Inflammatory macrophage treated with lipopolysaccharide for 1 hour (primary cell): ENCODE data around the gene ZNF70.
A peak's percentile ranks its signal among the peaks of the same experiment; 100 is the strongest.

Experiments used
- DNase-seq, 2 donors: peaks; one replicate each; pipeline ENCODE4 v3.0.0-alpha.2; 2020 to 2022

ZNF70 gene

DNA sequence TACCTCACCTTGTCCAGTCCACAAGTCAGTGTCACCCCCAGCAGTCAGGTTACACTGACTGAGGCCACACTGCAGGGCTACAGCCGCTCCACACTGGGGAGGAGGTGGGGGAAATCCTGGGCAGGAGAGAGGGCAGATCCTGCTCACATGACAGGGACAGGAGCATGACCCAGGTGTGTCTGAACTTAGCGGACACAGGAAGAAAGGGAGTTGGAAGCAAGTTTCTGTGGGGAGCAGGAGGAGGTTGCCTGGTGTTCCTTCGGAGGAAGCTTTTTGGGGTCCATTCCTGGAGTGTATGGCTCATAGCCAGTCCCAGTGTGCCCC is 27.6 kb upstream of the ZNF70 start:
- no peak for DNase-seq

DNA sequence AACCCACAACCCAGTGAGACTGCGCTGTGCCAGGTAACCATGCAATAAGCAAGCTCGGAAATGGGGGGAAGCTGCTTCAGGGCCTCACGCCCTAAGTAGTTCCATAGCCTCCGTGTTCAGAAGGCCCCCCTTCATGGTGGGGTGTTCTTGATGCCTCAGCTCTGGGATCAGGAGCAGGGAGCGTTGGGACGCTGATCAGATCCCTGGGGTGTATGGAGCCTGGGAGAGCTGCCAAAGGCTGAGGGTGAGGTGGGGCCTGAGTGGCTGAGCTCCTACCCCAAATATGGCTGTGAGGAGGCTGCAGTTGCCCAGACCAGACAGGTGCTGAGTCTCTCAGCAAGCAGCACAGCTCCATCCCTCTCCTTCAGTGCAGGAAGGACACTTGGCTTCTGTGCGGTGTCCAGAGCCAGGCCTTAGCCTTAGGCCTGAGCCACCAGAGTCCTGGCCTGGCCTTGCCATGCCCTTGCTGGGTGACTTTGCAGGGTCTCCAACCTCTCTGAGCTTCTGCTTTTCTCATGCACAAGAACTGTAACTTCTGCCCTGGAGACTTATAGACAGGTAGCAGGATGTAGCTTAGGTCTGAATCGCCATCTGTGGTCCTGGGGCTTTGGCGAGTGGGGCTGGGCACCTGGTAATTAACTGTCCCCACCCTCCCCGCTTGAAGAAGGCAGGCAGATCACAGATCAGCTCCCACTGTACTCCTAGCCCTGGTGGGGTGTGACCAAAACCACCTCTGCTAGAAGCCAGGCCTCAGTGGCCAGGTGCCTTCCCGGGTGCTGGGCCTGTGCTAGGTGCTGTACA is 27.1 kb upstream of the ZNF70 start:
- DNase-seq: no peak

- no peak for DNase-seq
Observed at GRCh38 chr22:23775779-23776375, 25.0 kb upstream of the ZNF70 start.

- DNase-seq: no peak
Observed at GRCh38 chr22:23774922-23775436, 24.1 kb upstream of the ZNF70 start.

DNA sequence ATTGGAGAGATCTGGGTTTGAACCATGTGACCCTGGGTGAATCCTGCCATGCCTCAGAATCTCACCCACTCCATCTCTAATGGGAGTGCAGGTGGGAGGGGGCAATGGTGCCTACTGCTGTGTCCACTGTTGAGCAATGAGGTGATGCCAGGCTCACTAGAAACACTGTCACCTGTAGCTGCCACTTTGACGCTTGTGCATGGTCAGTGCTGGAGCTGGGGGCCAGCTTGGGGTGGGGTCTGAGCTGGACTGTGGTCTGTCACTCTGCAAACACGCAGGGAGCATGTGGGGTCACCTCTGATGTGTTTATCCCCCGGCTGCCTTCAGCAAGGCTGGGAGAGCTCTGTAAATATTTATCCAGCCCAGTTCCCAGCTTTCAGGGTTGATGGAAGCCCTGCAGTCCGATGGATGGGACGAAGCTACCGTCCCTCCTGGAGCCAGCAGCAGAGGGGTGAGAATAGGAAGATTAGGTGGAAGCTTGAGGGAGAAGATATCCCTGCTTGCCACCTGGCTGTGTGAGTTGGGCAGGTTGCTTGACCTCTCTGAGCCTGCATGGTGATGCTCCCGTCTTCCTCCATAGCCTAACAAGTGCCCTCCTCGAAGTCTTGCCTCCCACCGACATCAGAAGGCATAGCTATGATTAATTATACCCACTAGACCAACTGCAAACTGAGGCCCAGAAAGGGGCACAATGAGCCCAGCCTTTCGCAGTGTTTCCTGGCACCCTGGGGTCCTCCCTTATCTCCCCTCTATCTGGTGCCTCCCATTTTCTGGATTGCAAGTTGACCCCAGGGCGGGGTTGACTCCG is 23.4 kb upstream of the ZNF70 start:
- DNase-seq: no peak

DNA sequence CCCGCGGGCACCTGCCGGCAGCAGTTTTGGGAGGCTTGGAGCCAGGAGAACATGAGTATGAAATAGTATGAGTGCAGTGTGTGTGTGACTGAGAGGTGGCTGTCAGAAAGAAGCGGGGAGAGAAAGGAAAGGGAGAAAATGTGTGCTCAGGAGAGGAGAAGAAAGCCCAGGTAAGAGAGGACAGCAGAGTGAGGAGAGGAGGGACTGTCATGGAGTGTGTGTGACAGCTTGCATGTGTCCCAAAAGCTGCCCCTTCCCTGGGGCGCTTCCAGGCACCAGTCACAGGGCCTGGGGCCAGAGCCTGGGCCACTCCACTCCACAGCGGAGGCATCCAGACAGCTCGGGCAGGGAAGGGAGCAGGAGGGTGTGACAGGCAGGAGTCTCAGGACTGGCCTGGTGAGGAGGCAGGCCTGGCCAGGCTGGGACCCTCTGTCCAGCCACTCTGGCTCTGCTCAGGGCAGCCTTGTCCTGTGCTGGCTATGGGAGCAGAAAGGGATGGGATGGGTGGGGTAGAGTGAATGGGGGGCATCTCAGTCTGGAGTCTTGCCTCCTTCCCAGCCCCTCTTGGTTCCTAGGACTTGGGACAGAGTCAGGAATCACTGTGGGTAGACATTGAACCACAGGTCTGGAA is 22.7 kb upstream of the ZNF70 start:
- no peak for DNase-seq

GRCh38 chr22:23772649-23773473 is 21.9 kb upstream of the ZNF70 start, which contains the start of gene MMP11:
MMP11 (plus strand) TSS chr22:23772849; CDS start chr22:23772871, 22 bp downstream.
- peak; percentile 7 to 16 for DNase-seq

DNA sequence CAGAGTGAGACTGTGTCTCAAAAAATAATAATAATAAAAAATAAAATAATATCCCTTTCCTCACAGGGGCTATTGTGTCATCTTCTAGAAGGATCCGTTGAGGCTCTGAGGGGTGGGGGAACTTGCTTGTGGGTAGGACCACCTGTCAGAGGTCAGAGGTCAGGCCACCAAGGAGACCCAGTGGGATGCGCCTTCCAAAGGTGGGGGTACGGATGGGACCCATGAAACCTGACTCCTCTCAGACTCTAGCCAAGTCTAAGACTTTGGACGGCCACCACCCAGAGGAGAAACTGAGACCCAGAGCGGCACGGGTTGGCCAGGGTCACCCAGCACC is 21.4 kb upstream of the ZNF70 start:
- no peak for DNase-seq

DNA sequence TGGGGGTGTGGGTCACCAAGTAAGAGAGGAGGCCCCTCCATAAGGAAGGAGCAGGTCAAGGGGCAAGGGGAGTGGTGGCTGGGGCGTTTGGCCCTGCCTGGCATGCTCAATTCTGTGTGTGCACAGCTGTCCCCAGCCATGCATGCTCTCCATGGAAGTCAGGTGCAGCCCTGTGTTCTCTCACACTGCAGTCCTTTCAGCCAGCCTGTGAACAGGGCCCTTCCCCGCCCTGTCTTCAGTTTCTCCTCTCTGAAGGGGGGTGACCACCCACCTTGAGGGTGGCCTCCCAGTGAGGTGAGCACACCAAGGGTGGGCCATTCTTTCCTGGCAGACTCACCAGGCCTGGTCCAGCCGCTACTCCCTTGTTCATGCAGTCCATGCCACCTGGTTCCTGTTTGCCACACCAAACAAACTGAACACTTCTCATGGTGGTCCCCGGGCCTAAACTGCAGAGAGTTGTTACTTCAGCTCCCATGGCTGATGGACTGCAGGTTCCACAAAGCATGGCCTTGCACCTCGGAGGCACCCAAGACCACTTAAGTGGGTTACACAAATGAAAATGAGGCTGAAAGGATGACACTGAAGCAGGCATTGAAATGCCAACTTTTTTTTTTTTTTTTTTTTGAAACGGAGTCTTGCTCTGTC is 18.5 kb upstream of the ZNF70 start:
- no peak for DNase-seq

GRCh38 chr22:23767673-23768548 is 17.0 kb upstream of the ZNF70 start, which contains the start of gene CHCHD10:
CHCHD10 (minus strand) TSS chr22:23767972; CDS start chr22:23767874, 98 bp downstream.
- peak; percentile 86 to 93 for DNase-seq

DNA sequence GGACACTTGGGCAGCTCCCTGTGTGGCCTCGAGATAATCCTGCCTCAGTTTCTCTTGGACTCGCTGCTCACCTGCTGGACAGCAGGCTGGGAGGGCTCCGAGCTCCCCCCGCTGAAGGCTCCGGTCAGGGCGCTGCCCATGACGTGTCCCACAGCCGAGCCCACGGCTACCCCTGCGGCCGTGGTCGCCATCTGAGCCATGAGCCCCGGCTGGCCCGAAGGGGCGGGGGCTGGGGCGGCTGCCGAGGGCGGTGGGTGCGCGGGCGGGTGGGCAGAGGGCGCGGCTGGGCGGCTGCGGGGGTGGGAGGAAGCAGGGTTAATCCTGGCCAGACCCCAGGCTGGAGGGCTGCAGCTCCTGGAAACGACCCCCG is 16.4 kb upstream of the ZNF70 start:
- DNase-seq: no peak

GRCh38 chr22:23764899-23765881 is 14.3 kb upstream of the ZNF70 start:
- DNase-seq: no peak

- no peak for DNase-seq
Observed at GRCh38 chr22:23763954-23764353, 13.0 kb upstream of the ZNF70 start.

GRCh38 chr22:23763579-23763945 is 12.7 kb upstream of the ZNF70 start:
- DNase-seq: no peak

GRCh38 chr22:23762842-23763578 is 12.1 kb upstream of the ZNF70 start, which contains the start of gene C22orf15:
C22orf15 (plus strand) TSS chr22:23762990; CDS start chr22:23763307, 317 bp downstream.
- no peak for DNase-seq

DNA sequence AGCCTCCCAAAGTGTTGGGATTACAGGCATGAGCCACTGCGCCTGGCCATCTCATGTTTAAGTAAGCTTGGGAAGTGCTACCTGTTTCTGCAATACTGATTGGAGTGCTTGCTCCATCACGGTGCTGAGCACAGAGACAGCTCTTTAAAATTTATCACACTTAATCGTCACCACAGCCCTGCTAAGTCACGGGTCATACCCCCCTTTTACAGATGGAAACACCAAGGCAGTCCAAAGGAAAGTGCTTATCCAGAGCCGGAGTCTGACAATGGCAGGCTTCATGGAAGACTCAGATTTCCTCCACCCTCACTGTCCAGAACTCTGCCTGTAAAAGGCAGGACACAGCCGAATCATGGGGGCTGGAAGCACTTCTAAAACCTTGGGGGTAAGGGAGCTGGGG is 9.1 kb upstream of the ZNF70 start:
- no peak for DNase-seq

DNA sequence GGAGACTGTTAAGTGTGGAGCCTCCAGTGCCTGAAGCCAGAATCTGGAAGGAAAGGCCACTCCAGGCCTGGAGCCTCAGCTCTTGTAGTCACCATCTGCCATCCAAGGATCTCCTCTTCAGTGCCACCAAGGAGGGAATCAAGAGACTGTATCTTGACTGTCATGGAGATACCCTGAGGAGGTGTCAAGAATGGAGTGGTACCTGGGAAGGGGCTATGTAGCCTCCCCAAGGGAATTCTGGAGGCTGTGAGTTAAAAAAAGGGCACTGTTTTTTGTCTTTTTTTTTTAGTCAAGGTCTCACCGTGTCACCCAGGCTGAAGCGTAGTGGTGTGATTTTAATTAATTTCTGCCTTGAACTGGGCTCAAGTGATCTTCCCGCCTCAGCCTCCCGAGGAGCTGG is 8.7 kb upstream of the ZNF70 start:
- no peak for DNase-seq

DNA sequence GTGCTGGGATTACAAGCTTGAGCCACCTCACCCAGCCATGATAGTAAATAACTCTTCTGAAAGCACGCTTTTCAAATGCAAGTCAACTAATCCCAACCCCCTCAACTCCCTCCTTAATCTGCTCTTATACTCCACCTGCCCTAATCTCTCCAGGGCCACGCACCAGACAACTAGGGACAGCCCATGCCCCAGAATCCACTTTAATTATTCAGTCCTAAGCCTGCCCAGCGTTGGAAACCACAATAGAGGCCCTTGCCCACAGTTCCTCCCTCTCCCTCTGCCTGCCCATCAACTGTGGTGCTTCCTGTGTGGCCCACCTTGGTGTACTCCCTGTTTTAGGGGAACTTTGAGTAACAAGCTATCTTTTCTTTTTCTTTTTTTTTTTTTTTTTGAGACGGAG is 6.0 kb upstream of the ZNF70 start:
- DNase-seq: no peak

DNA sequence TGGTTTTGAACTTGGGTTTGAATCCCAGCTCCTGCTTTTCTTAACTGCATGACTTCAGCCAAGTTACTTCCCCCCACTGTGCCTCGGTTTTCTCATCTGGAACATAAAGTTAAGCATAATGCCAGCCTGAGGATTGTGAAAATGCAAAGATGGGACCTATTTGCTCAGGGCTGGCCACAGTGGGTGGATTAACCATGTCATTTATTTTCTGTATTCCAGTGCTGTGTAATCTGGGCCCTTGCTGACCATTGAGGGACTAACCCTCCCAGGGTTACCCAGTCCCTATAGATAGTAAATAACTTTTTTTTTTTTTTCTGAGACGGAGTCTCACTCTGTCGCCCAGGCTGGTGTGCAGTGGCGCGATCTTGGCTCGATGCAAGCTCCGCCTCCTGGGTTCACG is 4.8 kb upstream of the ZNF70 start:
- no peak for DNase-seq
